CD4-positive, alpha-beta T cell treated with Interleukin-1 beta for 1 hour (primary cell): ENCODE results near the gene IL34.

Source experiments
- DNase-seq, 2 donors: peaks; one replicate each; pipeline ENCODE4 v3.0.0-alpha.2; 2020 to 2022

IL34 gene

DNA sequence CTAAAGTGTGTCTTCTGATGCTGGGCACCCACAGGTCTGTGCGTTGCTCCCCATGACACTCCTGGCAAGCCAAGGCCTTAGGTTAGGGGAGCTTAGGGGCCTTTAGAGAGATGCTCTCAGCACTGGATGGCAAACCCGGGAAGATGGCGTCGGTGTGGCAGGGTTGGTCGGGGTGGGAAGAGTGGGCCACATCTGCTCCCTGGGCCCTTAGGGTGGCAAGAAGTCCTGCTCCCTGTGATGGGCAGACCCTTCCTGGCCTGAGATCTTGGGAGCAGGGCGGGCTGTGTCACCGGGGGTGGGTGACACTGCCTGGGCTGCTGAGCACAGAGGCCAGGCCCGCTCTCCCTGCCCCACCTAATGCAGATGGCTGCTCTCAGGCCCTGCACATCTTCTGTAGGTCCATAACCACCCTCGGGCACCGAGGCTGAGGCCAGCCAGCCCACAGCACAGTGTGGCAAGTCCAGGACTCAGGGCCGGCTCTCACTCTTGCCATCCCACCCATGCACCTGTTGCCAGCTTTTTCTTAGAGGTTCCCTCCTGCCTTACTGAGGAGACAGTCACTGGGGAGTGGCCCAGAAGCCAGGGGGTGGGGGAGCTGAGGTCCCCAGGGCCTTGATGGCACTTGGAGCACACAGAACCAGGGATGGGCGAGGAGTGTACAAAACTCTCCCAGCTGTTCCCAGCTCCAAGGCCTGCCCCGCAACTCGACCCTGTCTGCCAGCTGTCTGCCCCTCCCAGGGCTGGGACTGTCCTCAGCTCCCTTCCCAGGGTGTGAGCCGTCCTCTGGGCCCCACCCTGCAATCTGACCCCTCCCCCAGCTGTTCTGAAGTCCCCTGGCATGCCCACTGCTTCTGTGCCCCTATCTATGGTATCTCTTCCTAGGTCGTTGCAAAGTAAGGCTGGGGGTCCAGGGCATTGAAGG is 43.9 kb downstream of the IL34 start:
- no peak for DNase-seq

DNA sequence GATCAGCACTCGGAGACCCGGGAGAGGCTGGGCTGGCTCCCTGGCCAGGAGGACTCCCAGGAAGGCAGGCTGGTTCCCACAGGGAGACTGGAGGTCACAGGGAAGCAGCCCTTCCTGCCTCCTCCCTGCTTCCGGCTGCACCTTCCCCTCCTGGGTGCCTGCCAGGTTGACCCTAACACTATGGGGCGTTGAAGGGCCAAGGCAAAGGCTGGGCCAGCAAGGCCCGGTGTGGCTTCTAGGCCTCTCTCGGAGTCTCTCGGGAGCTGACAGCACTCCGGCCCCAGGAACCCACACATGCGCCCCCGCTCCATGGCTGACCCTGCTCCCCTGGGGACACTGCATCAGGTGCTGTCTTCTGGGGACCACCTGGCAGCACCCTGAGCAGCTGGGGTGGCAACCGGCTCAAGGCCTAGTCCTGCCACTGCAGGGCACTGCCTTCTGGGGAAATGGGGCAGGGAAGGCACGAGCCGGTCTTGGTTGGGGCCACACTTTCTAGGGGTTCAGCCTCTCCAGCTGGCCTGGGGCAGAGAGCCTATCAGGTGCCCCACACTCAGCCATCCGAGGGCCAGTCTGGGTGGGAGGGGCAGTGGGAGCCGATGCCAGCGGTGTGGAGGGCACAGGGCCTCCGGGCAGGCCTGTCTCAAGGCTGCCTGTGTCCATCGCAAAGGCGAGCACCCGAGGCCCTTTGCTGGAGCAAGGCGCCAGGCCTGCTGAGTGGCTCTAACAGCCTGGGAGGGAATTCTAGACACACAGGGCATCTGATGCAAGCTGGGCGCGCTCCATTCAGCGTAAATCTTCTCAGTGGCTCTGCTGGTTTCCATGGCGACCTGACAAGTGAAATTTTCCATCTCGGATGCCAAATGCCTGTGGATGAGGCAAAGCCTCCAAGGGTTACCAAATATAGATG is 45.1 kb downstream of the IL34 start:
- DNase-seq, result no peak

DNA sequence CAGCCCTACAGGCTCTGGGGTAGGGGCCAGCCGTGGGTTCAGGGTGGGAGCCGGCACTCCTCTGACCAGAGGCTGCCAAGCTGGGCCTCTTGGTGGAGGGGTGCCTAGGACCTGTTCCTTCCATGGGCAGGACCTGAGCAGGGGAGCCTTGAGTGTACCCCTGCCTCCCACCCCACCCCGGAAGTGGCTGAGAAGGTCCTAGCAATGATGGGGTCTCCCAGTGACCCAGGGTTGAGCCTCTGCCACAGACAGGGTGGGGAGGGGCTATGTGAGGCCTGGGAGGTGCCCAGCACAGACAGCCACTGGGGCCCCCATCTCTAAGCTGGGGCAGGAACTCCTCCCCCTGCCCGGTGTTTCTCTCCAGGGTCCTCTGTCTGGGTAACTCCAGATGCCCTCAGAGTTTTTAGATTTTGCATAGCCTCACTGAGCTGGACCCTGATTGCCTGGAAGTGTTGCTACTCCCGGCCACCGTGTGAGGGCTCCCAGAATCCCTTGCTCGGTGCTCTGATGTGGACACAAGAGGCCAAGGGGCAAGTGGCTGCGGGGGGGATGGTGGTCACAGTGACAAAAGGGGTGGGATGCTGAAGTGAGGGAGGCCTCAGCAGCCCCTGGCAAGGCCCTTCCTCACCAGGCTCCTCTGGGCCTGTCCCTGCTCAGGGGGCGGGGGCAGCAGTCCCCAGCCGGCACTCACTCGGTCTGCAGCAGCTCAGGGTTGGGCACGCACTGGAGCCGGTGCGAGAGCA is 45.9 kb downstream of the IL34 start:
- DNase-seq, result no peak

DNA sequence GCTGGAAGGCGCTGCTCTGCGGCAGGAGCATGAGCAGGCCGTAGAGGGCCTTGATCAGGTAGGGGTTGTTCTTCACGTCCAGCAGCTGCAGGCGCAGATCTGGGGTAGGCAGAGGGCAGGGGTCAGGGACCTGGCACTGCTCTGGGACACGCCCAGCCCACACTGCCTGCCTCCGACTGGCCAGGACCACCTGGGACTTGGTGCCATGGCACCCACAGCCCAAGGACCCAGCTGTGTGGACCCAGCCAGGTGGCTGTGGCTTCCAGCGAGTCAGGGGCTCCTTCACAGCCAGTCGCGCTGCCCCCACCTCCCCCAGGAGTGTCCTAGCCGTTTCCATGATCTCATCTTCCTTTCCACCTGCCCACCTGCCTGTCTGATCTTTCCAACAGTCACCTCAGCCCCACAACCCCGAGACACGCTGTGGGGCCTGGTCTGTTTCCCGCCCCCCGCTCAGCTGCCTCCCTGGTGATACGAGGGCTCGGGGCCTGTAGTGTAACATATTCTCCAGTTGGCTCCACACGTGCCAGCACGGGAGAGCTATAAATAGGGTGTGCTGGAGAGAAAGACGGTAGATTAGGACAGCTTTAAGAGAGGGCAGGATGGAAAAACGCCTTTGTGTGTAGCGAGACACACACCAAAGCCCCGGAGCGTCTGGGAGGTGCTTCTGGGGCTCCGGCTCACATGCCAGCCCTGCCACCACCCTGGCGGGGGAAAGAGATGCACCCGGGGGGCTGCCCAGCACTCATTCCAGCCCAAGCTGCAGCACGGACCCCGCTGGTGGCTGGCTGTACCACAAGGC is 46.7 kb downstream of the IL34 start:
- DNase-seq, result no peak

DNA sequence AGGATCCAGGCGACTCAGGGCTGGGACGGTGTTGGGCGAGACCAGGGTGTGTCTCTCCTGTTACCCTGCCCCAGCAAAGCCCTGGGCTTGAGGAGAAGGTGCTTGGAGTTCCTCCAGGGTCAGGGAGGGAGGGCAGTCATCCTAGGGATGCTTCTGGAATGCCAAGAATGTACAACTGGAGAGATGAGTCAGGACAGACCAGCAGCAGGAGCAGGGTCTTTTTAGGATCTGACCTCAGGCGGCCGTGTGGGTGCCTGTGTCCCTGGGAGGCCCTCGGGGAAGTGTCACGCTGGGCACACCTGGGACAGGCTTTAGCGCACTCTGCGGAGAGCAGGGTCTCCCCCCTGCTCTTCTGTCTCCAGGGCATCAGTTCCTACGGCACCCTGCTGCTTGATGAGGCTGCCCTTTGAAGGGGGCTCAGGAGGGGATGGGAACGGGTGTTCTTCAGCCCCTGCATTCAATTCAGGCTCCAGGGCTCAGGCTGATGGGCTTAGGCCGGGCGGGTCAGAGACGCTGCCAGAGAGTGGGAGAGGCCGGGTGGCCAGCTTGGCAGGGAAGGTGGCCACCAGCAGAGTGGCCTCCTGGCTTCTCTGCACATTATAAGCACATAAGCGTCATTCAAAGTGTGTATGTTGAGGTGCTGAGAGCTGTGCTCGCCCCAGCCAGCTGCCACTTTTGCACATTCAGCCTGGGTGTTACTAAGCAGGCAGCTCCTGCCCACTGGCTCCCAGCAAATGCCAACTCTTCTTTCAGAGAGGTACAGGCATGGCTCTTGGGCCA is 47.9 kb downstream of the IL34 start:
- DNase-seq, result no peak

DNA sequence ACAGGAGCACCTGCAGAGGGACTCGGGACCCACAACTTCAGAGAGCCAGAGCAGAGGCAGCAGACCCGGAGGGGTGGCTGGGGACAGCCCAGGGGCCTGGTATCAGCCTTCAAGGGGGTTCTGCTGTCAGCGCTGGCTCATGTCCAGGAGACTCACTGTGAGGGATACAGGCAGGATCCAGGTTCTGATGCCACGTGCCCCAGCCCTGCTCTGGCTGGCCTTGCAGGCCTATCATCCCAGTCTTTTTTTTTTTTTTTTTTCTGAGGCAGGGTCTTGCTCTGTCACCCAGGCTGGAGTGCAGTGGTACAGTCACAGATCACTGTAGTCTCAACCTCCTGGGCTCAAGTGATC is 48.5 kb downstream of the IL34 start:
- DNase-seq, result no peak

DNA sequence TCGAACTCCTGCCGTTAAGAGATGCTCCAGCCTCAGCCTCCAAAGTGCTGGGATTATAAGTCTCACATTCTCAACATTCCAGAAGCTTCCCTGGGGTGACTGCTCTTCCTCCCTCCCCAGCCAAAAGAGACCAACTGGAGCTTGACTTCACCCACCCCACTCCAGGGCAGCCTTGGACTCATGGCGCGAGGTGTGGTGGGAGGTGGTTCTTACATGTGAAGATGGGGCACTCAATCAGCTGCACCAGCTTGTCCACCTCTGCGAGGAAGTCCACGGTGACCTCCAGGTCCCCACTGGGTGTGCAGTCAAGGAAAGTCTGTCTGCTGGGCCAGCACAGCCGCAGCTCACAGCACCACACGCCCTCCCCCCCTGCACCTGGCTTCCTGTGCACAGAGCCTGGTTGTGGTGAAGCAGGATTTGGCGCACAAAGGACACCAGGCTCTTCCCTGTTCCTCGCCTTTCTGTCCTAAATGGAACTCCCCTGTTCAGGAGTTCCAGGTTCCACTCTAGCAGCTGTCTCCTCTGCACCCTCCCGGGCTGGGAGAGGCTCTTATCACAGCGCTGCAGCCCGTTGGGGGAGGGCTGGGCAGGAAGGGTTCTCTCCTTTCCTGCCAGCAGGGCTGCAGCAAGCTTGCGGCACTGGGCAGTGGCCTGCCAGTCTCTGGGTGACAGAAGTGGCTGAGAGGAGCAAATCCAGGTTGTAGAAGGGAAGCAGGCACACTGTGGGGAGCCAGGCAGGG is 49.1 kb downstream of the IL34 start:
- no peak for DNase-seq

DNA sequence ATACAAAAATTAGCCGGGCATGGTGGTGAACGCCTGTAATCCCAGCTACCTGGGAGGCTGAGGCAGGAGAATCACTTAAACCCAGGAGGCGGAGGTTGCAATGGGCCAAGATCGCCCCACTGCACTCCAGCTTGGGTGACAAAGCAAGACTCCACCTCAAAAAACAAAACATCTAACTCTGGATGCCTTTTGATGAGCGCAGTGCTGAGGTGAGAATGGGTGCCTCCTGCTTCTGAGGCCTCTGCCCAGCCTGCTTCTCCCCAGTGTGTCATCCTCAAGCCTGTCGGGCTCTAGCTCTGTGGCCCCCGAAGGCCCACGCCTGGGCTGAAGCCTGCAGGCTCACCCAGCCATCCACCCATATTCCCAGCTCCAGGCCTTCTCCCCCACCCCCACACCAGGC is 50.0 kb downstream of the IL34 start:
- no peak for DNase-seq

DNA sequence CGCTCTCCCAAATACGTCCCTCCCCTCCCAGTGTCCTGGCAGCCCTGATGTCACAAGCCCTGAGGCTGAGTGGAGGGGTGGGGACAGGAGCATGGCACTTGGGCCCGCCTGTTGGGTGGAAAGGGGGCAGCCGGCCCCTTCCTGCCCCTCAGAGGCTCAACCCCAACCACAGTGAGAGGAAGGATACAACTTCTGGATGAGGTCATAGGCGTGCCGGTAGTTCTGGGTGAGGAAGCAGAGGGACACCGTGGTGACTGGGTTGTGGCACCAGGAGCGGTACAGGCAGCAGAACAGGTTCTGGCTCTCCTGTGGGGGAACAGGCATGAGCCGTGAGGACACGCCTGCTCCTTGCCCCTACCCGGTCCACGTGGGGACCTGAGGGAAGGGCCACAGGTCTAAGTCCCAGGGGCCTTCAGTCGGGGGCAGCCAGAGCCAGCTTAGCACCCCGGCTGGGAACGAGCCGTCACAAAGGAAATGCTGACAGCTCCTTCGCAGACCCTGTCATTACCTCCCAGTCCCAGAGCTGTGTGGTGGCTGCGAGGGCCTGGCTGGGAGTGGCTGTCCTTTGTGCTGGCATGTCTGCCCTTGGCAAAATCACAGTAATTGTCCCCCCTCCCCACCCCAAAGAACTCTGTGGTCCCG is 50.7 kb downstream of the IL34 start:
- peak in 1 of 2 donors; percentile 13 for DNase-seq

DNA sequence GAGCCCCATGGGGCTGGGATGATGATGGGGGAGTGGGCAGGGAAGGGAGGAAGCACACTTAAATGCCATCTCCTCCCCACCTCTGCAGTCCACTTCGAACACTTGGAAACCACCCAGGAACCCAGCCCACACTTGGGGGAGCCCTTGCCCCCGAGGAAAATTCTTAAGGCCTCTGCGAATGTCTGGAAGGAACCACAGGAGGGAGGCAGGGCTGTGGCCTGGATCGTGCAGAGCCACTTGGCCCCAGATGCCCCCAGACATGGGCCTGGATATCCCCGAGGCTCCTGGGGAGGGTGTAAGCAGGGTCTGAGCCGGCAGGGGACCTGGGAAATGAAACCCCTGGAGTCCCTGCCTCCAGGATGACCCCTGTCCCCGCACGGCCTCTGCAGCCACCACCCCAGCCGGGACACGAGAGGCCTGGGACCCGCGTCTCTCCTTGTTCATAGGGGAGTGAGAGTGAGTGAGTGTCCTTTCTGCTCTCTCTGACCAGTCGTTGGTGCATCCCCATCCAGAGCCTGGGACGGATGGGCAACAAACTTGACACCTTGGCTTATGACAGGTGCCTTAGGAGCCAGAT is 51.3 kb downstream of the IL34 start:
- no peak for DNase-seq

DNA sequence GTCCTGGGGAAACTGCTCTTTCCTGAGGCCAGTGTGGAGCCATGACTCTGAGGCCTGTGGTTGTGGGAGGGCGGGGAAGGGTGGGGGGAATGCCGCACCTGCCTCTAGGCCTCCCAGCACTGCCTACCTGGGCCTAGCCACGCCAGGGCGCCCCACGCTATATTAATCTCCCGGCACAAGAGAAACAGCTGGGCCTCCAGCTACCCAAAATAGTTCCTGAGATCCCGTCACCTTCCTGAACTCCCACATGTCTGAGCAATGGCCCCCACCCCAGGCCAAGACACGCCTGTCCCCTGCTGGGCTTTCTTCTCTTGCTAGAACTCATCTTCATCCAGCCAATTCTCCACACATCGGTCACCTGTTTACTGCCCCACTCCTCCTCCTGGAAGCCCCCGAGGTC is 52.5 kb downstream of the IL34 start:
- no peak for DNase-seq

DNA sequence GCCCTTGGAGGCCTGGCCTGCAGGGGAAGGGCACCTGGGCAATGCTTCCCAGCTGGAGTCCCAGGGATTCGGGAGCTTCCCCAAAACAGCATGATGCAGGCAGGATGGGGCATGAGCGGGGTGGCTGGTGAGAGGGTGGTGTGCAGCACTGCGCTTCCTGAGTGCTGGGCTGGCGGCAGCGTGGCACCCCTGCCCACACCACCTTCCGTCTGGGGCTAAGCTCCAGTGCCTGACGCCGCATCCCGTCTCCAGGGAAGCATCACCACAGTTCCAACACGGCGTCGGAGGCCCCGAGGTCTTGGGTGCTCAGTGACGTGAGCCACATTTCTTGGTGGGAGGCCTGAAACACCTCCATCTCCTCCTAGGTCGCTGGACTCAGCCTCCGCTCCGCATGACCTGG is 53.3 kb downstream of the IL34 start:
- DNase-seq, result no peak

DNA sequence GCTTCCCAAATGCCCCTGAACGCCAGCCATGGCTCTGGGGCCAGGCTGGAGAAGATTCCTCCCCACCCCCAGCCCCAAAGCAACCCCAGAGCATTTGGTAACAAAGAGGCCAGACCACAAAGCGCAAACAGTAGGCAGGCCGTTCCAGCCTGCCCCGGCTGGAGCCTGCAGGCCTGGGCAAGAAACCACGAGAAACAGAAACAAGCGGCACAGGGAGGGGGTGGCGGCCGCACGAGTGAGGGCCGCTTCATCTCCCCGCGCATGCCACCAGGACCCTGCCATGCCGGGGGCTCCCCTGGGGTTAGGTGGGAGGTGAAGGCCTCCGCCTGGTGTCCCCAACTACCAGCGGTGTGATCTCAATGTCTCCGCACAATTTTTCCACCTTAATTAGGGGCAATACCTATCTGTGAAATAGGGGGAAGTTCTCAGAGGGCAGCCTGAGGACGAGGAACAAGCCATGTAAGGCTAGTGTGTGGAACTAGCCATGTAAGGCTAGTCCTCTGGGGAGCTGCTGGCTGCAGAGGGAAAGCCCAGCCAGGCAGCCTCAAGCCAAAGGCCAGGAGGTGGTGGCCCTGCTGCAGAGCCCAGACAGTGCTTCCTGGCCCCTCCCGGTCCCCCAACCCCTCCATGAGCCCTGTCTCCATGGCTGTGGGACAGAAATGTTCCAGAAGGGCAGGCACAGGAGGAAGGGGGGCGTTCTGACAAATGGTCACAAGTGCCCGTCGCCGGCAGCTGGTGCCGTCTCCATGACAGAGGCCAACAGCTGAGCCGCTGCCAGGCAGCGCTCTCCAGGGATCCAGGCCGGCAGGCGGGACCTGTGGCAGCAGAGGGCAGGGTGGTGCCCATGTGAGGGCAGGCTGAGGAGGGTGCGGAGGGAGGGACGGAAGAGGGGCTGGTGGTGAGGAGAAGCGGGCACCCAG is 54.0 kb downstream of the IL34 start:
- DNase-seq, result no peak

DNA sequence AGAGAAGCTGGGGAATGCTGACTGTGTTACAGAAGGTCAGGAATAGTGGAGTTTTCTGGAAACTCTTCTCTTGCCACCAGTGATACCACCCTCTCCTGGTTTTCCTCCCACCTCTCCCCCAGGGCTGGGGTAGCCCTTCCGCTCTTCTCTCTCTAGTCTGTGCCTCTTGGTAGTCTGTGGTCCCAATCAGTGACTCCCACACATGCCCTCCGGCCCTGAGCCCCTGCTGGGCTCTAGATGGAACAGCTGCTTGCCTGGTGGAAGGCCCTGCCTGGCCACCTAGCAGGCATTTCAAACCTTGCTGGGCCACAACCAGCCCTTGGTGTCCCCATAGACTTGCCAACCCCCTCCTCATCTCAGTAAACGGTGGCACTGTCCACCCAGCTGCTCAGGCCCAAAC is 54.7 kb downstream of the IL34 start:
- no peak for DNase-seq

DNA sequence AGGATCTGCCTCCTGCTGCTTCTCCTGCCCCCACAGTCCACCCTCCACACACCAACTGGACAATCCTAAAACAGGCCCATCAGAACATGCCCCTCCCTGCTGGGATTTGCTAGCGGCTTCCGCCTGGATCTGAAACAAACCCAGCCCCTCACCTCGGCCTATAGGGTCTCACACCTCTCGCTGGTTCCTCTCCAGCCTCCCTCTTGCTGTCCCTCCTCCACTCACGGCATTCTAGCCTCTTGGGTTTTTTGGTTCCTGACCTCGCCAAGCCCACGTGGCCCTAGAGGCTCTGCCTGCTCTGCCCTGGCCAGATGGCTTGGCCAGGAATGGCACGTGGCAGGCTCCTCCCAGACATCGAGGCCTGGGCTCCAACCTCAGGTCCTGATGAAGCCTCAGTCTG is 55.2 kb downstream of the IL34 start:
- no peak for DNase-seq

DNA sequence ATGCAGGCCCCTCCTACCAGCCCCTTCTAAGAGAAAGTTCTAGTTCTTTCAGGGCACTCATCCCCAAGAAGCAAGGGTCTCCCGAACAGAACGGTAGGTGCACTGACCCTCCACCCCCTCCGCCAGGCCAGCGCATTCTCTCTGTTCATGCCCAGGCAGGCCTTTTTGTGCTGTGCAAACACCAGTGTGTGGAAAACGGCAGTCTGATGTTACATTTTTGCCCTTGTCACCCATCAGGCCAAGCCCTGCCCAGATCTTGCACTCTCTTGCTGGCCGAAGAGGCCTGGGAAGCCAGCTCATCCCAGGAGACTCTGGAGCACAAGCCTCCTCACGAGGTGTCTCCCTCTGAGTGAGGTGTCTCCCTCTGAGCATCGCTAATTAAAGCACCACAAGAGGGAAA is 55.6 kb downstream of the IL34 start:
- no peak for DNase-seq

DNA sequence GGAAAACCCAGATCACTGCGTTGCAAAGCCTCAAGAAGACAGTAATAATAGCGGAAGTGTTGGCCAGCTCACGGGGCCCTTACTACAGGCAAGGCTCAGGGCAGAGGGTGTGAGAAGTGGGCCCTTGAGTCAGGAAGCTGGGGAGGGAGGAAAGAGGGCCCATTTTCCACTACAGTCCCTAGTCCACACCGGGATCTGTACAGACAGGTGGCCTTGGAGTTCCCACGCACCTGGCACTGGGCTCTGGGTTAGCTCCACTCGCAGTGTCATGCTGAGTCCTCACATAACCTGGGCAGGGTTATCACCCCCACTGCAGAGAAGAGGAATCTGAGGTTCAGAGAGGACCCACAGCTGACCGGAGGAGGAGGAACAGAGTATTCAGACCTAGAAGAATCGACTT is 56.3 kb downstream of the IL34 start:
- DNase-seq, result no peak

DNA sequence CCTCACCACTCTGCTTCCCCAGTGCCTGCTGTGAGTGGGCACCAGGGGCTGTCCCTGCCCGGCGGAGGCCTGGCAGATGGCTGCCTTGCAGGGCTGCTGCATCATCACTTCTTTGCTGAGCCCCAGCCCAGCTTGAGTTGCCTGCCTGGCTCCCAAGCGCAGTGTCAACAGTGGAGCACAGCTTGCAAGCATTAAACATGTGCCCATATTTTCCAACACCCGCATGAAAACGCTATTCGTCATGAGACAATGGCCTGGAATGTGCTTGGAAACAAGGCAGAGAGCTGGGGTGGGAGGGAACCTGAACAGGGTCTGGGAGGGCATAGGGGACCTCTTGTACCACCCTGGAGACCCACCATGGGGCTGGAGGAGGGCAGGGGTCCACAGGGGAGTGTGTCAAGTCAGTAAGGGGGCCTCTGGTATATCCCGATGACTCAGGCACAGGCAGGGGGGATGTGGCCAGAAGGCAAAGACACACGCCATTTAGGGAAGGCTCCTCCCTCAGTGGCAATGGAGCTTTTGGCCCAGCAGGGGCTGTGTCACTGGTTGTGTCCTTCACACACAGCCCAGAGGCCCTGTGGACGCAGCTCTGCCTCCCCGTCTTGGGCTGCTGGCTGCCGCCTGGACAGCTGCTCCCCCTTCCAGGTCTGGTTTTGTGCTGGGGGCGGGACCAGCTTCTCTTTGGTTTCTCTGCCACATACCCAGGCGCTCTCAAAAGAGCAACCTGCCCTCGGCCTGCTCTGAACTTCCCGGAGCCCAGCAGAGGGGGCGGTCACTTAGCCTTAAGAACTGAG is 56.9 kb downstream of the IL34 start:
- DNase-seq, result no peak
